HK-2 (cell line): ENCODE results near the gene SMIM15.

ENCODE experiments used
- DNase-seq: peaks from one replicate; pipeline ENCODE4 v3.0.0-alpha.2; 2018; ENCODE audit not compliant: unreplicated experiment

The SMIM15 gene

DNA sequence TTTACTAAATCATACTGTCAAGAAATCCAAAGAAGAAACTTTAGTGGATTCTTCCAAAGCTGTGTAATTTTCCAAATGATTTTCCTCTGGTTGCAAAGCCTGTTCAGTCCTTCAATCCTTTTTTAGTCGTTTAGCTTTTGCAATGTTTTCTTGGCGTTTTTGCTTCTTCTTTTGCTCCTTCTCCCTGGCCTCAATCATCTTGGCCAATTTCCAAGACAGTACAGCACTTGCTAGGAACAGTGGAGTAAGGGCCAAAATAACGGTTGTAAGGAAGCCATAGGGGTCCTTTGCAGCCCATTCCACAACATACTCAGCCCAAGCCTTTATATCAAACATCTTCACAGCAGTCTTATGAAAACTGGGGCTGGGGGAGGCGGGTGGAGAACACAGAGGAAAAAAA is 2.4 kb downstream of the SMIM15 start:
- no peak for DNase-seq

DNA sequence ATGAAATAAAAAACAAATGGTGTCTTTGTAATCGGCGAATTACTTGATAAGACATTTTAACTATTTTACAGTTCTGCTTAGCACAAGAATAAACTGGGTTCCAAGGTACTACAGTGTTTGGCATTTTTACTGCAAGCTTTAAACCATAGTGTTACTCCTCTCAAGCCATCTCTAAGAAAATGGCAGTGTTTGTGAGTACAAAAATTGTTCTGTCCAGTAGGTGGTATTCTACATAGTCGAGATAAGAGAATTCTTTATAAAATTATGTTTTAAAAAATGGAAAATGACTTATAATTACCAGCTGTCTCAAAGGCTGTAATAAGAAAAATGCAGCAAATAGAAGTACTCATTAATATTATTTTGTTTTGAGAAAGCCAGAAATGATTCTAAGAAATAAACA is 3.2 kb downstream of the SMIM15 start:
- DNase-seq, result no peak

DNA sequence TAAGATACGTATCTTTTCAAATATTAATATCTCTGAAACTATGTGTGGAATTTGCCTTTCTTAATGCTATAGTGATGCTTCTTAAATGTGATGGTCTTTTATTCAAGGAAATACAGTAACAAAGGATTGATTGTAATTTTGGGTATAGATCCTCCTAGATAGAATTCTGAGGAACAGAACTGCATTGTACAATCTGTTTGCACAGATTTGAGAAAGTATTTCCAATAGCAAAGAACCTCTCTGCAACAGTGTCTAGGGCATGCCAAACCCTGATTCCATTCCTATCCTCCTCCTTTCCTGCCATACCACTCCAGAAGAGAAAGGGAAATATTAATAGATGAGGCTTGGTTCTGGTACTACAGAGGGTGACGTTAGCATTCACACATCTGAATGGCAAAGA is 10.4 kb downstream of the SMIM15 start:
- DNase-seq, result no peak

DNA sequence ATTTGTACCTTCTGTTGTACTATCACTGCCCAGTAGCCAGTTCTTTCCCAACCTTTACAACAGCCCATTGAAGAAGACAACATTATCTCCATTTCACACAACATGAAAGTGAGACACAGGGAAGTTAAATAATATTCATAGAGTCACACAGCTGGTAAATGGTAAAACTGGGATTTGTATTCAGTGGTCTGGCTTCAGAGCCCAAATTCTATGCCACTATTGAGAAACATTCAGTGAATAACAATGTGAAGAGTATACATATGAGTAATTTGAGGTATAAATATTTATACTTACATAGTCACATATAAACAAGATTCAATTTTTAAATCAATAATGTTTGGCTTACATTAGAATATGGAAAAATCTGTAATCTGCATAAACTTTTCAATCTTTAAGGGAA is 13.8 kb downstream of the SMIM15 start:
- DNase-seq, result no peak

DNA sequence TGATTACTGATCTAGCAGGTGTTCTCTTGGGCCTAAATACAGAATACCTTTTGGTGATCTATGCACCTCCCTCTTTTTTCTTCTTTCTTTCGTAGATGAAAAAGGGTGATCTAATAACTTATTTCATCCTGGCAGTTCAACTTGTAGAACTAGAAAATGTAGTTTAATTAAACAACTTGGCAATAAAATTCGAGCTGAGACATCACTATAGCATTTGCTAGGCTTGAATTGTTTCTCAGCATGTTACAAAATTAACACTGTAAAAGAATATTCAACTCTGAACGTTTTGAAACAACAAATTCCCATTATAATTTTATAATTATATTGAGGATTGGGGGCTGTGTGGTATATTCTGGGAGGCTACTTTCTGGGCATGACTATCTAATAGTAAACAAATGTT is 19.5 kb downstream of the SMIM15 start:
- DNase-seq, result no peak

DNA sequence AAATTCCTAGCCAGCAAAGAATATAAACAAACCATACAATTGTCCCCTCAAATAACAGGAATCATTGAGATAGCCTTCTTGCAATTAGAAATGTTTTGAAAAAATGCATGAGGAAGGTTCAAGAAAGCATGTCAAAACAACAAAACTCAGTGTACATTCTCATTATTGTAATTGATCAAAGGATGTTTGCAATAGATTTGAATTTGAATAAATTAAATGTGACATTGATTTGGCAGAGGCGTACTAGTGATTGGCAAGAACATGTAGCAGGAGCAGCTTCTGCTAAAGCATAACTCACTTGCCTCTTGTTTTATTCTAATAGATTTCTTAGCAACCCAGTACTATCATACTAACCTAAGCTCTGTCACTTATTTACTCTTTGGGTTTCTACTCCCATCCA is 19.9 kb downstream of the SMIM15 start:
- DNase-seq, result no peak

DNA sequence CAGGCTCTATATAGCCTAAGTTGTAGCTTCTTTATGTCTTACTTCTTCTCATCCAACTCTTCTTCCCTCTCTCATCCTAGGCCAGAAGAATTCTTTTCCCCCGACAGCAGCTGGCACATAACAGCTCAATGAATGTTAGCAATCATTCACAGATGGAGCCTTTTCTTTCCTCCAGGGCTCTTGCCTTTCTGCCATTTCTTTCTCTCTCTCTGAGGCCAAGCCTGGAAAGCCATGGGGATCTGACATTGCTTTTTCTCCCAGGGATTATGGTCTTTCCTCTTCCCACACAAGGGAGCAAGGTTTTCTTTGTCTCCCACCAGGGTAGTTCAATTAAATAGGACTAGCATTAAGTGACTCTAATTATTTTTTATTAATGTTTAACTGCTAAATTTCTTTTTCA is 20.5 kb downstream of the SMIM15 start:
- DNase-seq, result no peak

DNA sequence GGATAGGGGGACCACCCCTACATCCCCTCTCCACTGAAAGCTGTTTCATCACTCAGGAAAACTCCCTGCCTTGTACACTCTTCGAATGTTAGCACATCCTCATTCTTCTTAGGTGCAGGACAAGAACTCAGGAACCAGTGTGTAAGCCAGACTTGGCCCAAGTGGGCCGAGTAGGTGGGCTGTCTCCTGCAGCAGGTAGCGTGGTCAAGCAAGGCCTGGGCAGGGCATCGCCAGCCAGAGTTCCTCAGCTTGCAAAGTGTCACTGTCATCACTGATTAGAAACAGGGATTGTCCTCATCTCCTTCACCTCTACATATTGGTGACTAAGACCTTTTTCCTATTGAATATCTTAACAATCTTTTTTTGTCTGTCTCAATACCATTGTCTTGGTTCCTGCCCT is 22.3 kb downstream of the SMIM15 start:
- DNase-seq, result no peak

DNA sequence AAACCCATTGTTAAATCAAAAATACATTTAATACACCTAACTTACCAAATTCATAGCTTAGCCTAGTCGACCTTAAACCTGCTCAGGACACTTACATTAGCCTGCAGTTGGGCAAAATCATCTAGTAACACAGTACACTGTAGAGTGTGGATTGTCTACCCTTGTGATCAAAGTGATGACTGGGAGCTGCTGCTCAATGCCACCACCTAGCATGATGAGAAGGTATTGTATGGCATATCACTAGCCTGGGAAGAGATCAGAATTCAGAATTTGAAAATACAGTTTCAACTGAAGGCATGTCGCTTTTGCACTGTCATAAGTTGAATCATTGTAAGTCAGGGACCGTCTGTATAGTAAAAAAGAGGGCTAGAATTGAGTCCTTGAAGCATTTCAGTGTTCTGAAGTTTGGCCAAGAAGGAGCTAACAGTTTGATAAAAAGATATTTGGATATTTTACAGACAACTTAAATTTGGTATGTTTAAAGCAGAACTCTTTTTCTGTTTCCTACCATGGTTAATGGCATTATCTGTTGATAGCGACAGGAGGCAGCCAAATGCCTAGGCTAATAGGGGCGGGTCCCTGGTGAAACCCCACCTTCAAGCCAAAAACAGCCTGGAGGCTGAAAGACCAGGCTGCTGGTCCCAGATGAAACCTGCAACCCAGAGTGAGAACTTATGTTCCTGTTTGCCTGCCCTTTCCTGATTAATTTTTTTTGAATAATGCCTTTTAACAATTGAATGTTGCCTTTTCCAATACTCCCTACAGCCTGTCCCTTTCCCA is 23.0 kb downstream of the SMIM15 start:
- no peak for DNase-seq

DNA sequence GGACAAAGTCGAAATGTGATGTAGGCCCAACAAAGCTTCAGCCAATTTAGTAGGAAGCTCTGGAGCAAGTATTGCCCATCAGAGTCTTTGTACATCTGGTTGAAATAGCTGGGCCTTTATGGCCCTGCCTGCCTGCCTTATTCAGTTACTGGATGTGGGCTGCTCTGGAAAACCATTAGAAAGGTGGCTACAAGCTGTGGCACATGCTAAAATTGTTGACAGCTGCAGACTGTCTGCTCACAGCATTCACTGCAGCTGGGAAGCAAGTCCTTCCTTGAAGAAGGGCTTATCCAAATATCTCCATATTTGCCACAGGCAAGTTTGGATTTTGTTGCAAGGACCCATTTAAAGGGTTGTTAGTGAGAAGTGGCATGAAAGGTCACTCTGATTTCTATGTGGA is 24.4 kb downstream of the SMIM15 start:
- DNase-seq, result no peak

DNA sequence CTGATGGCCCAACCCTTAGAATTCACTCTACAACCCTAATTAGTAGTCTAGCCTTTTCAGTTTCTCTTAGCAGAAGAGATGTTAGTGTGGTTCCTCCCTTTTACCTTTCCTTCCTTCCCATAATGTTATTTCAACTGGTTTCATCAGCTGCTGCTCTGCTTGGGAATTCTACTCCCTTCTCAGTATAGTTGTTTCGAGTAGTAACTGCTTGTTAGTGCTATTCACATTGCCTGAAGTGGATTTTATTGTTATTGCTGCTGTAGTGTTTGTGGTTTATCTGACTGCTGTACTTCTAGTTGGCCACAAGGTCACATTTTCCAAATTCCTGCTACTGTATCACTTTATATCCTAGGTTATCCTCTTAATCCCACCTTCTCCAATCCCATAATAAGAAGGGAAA is 29.7 kb downstream of the SMIM15 start:
- no peak for DNase-seq

DNA sequence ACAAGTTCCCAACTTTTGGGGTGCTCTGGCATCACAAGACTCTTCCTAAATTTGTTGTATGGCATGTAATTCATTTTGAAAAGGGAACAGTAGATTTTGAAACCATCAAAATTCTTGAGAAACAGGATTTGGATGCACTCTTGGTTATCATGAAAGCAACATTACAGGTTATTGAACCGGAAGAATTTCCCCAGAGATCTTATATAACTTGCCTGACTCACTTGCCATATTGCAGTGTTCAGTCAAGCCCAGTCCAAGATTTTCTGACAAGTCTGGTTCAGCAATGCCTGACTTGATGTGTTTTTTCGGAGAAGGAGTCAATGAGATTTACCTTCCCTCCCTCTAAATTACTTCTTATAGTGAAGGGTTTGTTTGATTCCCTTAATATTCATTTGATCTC is 32.0 kb downstream of the SMIM15 start:
- no peak for DNase-seq

DNA sequence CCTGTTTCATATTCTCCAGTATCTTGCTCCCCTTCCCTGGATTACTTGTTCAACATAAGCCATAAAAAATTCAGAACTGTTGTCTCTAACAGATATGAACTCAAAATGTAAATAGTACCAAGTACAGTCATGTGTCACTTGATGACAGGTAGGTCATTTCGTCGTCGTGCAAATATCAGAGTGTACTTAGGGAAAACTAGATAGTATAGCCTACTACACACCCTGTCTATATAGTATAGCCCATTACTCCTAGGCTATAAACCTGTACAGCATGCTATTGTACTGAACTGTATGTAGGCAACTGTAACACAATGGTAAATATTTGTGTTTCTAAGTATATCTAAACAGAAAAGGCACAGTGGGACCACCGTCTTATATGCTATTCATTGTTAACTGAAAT is 39.1 kb downstream of the SMIM15 start:
- DNase-seq, result no peak

DNA sequence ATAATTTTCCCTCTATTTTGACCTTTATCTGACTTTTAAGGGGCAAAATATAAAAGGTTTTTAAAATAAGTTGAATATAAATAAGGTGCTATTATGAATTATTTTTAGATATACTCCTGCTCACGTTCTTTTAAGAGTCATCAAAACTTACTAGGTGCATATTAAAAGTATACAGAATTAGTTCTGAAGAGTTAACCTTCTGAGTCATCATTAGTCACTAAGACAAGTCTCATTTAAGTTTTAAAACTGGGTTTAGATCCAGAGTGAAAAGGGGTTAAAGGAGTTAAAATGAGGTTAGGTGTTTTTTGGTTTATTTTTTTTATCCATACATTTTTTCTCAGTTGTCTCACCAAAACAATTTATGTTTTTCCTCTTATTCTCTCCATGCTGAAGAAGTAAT is 41.7 kb downstream of the SMIM15 start:
- DNase-seq, result no peak

DNA sequence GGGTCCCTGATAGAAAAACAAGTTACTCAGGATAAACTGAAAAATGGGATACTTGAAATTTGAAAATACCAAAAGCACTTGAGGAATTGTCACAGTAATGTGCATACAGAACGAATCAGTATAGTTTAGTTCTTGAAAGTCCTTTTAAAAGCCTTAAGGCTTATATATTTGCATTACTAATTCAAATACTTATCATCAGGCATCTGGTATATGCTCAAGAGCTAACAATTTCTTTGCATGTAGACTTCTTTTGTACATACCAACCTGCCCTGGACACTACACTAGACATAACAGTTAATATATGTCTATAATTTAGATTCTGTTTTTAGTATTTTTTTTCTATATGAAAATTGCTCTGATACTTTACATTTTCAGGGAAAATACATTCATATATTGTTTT is 43.2 kb downstream of the SMIM15 start:
- DNase-seq, result no peak

DNA sequence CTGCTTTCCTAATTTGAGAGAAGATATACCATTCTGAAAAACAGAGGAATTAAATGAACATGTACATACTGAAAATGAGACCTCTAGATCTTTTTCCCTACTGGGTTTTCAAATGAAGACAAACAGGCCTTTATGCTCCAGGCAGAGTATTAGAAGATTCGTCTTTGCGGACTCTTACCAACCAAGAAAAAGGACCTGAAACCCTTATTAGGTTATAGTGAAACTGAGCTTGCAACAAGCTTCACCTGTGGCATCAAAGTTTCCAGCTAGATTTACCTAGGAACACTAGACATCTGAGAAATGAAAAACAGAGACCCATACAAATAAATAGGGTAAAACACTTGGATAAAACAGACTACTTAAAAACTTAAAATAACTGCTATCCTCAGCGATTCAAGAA is 46.3 kb downstream of the SMIM15 start:
- DNase-seq, result no peak

DNA sequence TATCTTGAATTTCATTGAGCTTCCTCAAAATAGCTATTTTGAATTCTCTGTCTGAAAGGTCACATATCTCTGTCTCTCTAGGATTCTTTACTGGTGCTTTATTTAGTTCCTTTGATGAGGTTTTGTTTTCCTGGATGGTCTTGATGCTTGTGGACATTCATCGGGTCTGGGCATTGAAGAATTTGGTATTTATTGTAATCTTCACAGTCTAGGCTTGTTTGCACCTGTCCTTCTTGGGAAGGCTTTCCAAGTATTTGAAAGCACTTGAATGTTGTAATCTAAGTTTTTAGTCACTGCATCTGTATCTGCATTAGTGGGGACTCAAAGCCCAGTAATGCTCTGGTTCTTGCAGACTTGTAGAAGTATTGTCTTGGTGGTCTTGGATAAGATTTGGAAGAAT is 47.8 kb downstream of the SMIM15 start:
- DNase-seq, result no peak
